Measurements from ENCODE around the gene MAP3K15.
A peak's percentile ranks its signal among the peaks of the same experiment; 100 is the strongest.

Gene MAP3K15

GRCh38 chrX:19410259-19410658 is 105.0 kb downstream of the MAP3K15 start:
- Histone ChIP-seq H3K9me3 (ENCODE audit: control insufficient read depth, insufficient read depth, low read length) (peaks cover under 1% of the 10 kb centered on the region; the same call in 1 of the 2 replicates), H3K36me3 (ENCODE audit: insufficient read depth, low read length) (no peaks in the 10 kb centered on the region; the same call in 1 of the 2 replicates), H3K4me1 (ENCODE audit: insufficient read depth, low read length) (no peaks in the 10 kb centered on the region), H3K9ac (ENCODE audit: low read depth, low read length) (no peak overlapping the region)

DNA sequence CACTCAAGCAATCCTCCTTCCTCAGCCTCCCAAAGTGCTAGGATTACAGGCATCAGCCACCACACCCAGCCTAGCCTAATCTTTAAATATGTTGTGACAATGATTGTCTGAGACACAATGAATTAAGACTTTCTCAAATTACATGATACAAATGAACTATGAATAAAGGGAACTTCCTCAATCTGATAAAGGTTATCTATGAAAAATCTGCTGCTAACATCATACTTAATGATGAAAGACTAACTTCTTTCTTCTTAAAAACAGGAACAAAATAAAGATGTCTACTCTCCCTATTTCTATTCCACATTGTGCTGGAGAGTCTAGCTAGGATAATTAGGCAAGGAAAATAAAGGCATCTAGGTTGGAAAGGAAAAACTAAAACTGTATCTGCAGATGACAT is 111.6 kb downstream of the MAP3K15 start:
- H3K36me3 ChIP-seq (ENCODE audit: insufficient read depth, low read length): no peaks in the 10 kb centered on the region
- no peaks in the 10 kb centered on the region for H3K4me1 ChIP-seq (ENCODE audit: insufficient read depth, low read length)
- no peak overlapping the region for H3K9ac ChIP-seq (ENCODE audit: low read depth, low read length)
- no peaks in the 10 kb centered on the region for H3K9me3 ChIP-seq (ENCODE audit: control insufficient read depth, insufficient read depth, low read length)

- H3K9me3 ChIP-seq (ENCODE audit: control insufficient read depth, insufficient read depth, low read length): no peaks in the 10 kb centered on the region
- H3K9ac ChIP-seq (ENCODE audit: low read depth, low read length): no peak overlapping the region
- no peaks in the 10 kb centered on the region for H3K36me3 ChIP-seq (ENCODE audit: insufficient read depth, low read length)
- H3K4me1 ChIP-seq (ENCODE audit: insufficient read depth, low read length): no peaks in the 10 kb centered on the region; the same call in 1 of the 2 replicates
Observed at GRCh38 chrX:19392703-19393102, 122.6 kb downstream of the MAP3K15 start.

DNA sequence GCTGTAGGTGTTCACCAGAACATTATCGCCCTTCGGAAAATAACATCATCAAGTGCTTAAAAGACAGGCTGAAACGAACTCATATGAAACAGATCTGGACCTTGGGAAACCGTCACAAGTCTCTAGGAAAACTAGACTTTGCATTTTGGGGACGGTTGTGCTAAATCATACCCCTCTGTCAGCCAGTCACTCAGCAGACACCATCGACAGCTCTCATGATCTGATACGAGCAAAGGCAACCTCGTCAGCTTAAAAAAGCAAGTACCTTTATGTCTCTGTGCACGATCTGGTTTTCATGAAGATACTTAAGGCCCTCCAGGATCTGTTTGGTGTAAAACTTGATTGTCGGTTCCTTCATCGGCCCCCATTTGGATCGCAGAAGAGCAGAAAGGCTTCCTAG is 123.2 kb downstream of the MAP3K15 start:
- H3K4me1 ChIP-seq (ENCODE audit: insufficient read depth, low read length): no peaks in the 10 kb centered on the region; the same call in 1 of the 2 replicates
- H3K9me3 ChIP-seq (ENCODE audit: control insufficient read depth, insufficient read depth, low read length): no peaks in the 10 kb centered on the region
- no peaks in the 10 kb centered on the region for H3K36me3 ChIP-seq (ENCODE audit: insufficient read depth, low read length)
- H3K9ac ChIP-seq (ENCODE audit: low read depth, low read length): no peak overlapping the region

- no peaks in the 10 kb centered on the region; the same call in 1 of the 2 replicates for H3K4me1 ChIP-seq (ENCODE audit: insufficient read depth, low read length)
- H3K9me3 ChIP-seq (ENCODE audit: control insufficient read depth, insufficient read depth, low read length): no peaks in the 10 kb centered on the region
- no peak overlapping the region for H3K9ac ChIP-seq (ENCODE audit: low read depth, low read length)
- H3K36me3 ChIP-seq (ENCODE audit: insufficient read depth, low read length): no peaks in the 10 kb centered on the region
Observed at GRCh38 chrX:19389227-19389845, 126.0 kb downstream of the MAP3K15 start.

DNA sequence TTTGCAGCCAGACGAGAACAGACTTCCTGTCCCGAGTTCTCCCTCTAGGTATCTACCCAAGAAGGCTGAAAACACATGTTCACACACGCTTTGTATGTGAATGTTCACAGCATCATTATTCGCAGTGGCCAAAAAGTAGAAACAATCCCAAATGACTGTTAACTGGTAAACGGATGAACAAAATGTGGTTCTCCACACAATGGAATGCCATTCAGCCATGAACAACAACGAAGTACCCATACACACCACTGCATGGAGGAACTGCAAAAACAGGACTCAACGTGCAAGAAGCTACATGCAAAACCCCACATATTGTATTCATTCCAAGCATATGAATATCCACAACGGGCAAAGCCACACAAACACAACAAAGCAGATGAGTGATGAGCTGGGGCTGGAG is 126.6 kb downstream of the MAP3K15 start:
- Histone ChIP-seq H3K36me3 (ENCODE audit: insufficient read depth, low read length) (no peaks in the 10 kb centered on the region), H3K9me3 (ENCODE audit: control insufficient read depth, insufficient read depth, low read length) (no peaks in the 10 kb centered on the region), H3K9ac (ENCODE audit: low read depth, low read length) (no peak overlapping the region), H3K4me1 (ENCODE audit: insufficient read depth, low read length) (no peaks in the 10 kb centered on the region; the same call in 1 of the 2 replicates)

- no peak overlapping the region for H3K9ac ChIP-seq (ENCODE audit: low read depth, low read length)
- H3K36me3 ChIP-seq (ENCODE audit: insufficient read depth, low read length): no peaks in the 10 kb centered on the region
- no peaks in the 10 kb centered on the region for H3K9me3 ChIP-seq (ENCODE audit: control insufficient read depth, insufficient read depth, low read length)
- no peaks in the 10 kb centered on the region; the same call in 1 of the 2 replicates for H3K4me1 ChIP-seq (ENCODE audit: insufficient read depth, low read length)
Observed at GRCh38 chrX:19388064-19388679, 127.1 kb downstream of the MAP3K15 start.

GRCh38 chrX:19386679-19387078 is 128.6 kb downstream of the MAP3K15 start:
- Histone ChIP-seq H3K9ac (ENCODE audit: low read depth, low read length) (no peak overlapping the region), H3K4me1 (ENCODE audit: insufficient read depth, low read length) (no peaks in the 10 kb centered on the region; the same call in 1 of the 2 replicates), H3K9me3 (ENCODE audit: control insufficient read depth, insufficient read depth, low read length) (no peaks in the 10 kb centered on the region), H3K36me3 (ENCODE audit: insufficient read depth, low read length) (no peaks in the 10 kb centered on the region)

DNA sequence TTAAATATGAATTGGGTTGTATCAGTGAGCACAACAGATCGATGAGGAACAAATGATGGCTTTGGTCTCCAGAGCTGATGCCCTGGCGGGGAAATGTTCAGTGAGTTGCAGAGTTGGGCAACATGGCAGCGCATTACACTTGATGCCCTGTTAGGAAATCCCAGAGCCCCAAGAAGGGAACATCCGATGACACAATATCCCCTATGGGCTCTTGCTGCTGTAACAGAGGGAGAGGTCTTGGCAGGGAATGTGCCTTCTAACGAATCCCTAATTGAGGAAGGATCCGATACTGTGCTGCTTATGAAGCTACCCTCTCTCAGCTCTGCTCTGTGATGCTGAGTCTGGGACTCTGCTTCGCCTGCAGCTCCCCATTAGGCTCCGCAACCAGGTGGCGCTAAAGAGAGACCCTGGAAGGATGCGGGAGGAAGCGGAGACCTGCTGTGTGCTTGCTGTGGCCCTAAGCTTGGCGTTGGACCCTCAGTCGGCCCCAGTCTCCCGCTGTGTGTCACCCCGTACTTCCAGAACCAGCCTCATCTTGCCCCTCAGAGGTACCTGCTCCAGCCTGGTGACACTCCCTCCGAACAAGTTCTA is 132.7 kb downstream of the MAP3K15 start:
- H3K9ac ChIP-seq (ENCODE audit: low read depth, low read length): no peak overlapping the region

DNA sequence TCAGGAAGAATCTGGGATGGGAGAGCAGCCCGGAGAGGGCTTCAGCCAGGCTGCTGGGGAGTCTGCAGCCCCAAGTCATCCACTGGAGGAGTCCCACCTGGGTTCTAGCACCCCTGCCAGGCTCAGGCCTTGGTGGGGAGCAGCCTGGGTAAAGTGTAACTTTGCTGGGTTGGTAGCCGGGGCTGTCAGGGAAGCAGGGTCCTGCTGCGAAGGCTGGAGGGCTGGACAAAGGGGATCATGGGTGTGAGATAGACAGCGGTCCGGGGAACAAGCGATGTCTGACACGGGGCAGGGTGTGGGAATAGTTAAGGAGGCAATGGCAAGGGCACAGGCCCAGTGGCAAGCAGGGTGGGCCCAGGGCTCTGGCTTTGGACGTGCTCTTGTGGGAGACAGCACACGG is 134.0 kb downstream of the MAP3K15 start:
- Histone ChIP-seq H3K9me3 (ENCODE audit: control insufficient read depth, insufficient read depth, low read length) (no peaks in the 10 kb centered on the region), H3K9ac (ENCODE audit: low read depth, low read length) (no peak overlapping the region), H3K4me1 (ENCODE audit: insufficient read depth, low read length) (no peaks in the 10 kb centered on the region), H3K36me3 (ENCODE audit: insufficient read depth, low read length) (no peaks in the 10 kb centered on the region)

More for the DNA sequence above, 132.7 kb downstream of the MAP3K15 start:
- no peaks in the 10 kb centered on the region for H3K36me3 ChIP-seq (ENCODE audit: insufficient read depth, low read length)
- H3K4me1 ChIP-seq (ENCODE audit: insufficient read depth, low read length): no peaks in the 10 kb centered on the region
- no peaks in the 10 kb centered on the region for H3K9me3 ChIP-seq (ENCODE audit: control insufficient read depth, insufficient read depth, low read length)

DNA sequence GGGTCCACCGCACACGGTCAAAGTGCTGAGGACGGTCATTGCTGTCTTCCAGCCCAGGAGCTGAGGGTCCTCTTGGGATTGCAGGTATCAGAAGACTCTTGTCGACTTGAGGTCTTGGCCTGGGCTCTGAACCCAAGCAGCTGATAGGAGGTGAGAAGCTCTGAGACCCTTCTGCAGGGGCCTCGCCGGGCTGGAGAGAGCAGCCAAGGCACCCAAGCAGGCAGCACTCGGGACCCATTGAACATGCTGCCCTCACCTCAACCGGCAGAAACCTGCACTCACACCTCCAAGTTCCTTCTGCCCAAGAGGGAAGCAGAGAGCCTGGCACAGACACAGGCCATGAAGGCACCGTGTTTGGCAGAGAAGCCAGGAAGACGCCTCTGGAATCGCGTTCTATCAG is 137.5 kb downstream of the MAP3K15 start:
- Histone ChIP-seq H3K9me3 (ENCODE audit: control insufficient read depth, insufficient read depth, low read length) (no peaks in the 10 kb centered on the region; the same call in 1 of the 2 replicates), H3K4me1 (ENCODE audit: insufficient read depth, low read length) (no peaks in the 10 kb centered on the region), H3K36me3 (ENCODE audit: insufficient read depth, low read length) (no peaks in the 10 kb centered on the region), H3K9ac (ENCODE audit: low read depth, low read length) (no peak overlapping the region)

GRCh38 chrX:19375546-19375945 is 139.8 kb downstream of the MAP3K15 start:
- H3K9me3 ChIP-seq (ENCODE audit: control insufficient read depth, insufficient read depth, low read length): no peaks in the 10 kb centered on the region; the same call in 1 of the 2 replicates
- H3K4me1 ChIP-seq (ENCODE audit: insufficient read depth, low read length): no peaks in the 10 kb centered on the region; the same call in 1 of the 2 replicates
- no peak overlapping the region for H3K9ac ChIP-seq (ENCODE audit: low read depth, low read length)
- H3K36me3 ChIP-seq (ENCODE audit: insufficient read depth, low read length): no peaks in the 10 kb centered on the region

- H3K9ac ChIP-seq (ENCODE audit: low read depth, low read length): peak overlapping the region; percentile 74
- no peaks in the 10 kb centered on the region; the same call in 1 of the 2 replicates for H3K4me1 ChIP-seq (ENCODE audit: insufficient read depth, low read length)
- no peaks in the 10 kb centered on the region; the same call in 1 of the 2 replicates for H3K9me3 ChIP-seq (ENCODE audit: control insufficient read depth, insufficient read depth, low read length)
- no peaks in the 10 kb centered on the region for H3K36me3 ChIP-seq (ENCODE audit: insufficient read depth, low read length)
Observed at GRCh38 chrX:19373351-19373891, 141.9 kb downstream of the MAP3K15 start.

DNA sequence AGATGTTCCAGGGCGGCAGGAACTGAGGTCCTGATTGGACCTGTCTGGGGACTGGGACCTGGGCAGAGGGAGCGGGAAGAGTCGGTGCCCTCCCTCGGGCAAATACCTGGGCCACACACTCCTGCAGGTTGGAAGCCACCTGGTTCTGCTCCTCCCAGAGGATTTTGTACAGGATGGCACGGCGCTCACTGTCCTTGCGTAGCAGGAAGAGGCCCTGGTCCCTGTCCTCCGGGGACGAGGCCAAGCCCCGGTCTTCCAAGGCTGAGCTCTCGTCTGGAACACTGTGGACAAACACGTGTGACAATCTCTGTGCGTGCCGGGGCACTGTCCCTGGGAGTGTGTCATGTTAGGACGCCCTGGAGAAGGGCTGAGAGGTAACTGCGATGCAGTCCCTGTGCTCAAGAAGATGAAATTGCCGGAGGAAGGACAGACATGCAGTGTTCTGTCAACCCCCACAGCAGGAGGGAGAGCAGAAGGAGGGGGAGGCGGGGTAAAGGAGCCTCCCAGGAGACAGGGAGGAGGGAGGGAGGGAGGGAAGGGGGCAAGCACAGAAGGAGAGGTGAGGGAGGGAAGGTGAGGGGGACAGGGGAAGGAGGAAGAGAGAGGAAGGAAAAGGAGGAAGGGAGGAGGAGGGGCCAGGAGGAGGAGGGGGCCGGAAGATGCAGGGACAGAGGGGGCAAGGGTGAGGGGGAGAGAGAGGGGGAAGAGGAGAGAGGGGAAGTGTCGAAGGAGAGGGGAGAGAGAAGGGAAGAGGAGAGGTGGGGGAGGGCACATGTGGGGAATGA is 142.6 kb downstream of the MAP3K15 start:
- Histone ChIP-seq H3K36me3 (ENCODE audit: insufficient read depth, low read length) (no peaks in the 10 kb centered on the region), H3K4me1 (ENCODE audit: insufficient read depth, low read length) (no peaks in the 10 kb centered on the region; the same call in 1 of the 2 replicates), H3K9ac (ENCODE audit: low read depth, low read length) (peak overlapping the region; percentile 74), H3K9me3 (ENCODE audit: control insufficient read depth, insufficient read depth, low read length) (no peaks in the 10 kb centered on the region; the same call in 1 of the 2 replicates)
